Activated CD4-positive, alpha-beta T cell treated with anti-CD3 and anti-CD28 coated beads, Interleukin-2, amount 10 ng/mL, durations not matched to agents 24 days and 14 days (primary cell): Measurements from ENCODE around the gene TET3. TPM values are rescaled to one million over a fixed set of nuclear protein-coding genes. Genes with fewer than 3 reads are reported as not detected.

Experiments used
- DNase-seq: peaks from one replicate; pipeline ENCODE4 v3.0.0; 2022
- H3K27ac Mint-ChIP-seq: one replicate; pipeline ENCODE4 v1.8.0; 2022; ENCODE audit warnings: mild to moderate bottlenecking, mixed read lengths
- H3K27me3 Mint-ChIP-seq: one replicate; pipeline ENCODE4 v1.8.0; 2022; ENCODE audit warnings: mixed read lengths
- H3K36me3 Mint-ChIP-seq: one replicate; pipeline ENCODE4 v1.8.0; 2022; ENCODE audit warnings: low read depth, mild to moderate bottlenecking, mixed read lengths
- H3K4me1 Mint-ChIP-seq: one replicate; pipeline ENCODE4 v1.8.0; 2021; ENCODE audit warnings: mixed read lengths
- H3K4me3 Mint-ChIP-seq: one replicate; pipeline ENCODE4 v1.8.0; 2022; ENCODE audit warnings: mild to moderate bottlenecking, moderate library complexity, mixed read lengths
- H3K9me3 Mint-ChIP-seq: one replicate; pipeline ENCODE4 v1.8.0; 2021; ENCODE audit warnings: mixed read lengths
- intact Hi-C: fragments of 100-400 bp; cut with micrococcal nuclease; formaldehyde crosslinking; loops from one replicate; pipeline ENCODE4 v1.15.1; 2023
- total RNA-seq: library from RNA; stranded (reverse); gene quantifications from 2 replicates; pipeline ENCODE4 v1.2.3, GENCODE V29; 2022

Gene TET3
- total RNA-seq, 1 donor from 2014 or later: 22.0 TPM

- no peak for DNase-seq
- Mint-ChIP-seq H3K27me3 (no peaks in the 10 kb centered on the region), H3K27ac (peak overlapping the region; percentile 45), H3K36me3 (peaks cover 72% of the 10 kb centered on the region), H3K9me3 (no peaks in the 10 kb centered on the region), H3K4me1 (peaks cover 58% of the 10 kb centered on the region), H3K4me3 (peak overlapping the region; percentile 3)
- intact Hi-C loops: no loop called here
Observed at GRCh38 chr2:73952499-73953446, 31.9 kb upstream of the TET3 start.

DNA sequence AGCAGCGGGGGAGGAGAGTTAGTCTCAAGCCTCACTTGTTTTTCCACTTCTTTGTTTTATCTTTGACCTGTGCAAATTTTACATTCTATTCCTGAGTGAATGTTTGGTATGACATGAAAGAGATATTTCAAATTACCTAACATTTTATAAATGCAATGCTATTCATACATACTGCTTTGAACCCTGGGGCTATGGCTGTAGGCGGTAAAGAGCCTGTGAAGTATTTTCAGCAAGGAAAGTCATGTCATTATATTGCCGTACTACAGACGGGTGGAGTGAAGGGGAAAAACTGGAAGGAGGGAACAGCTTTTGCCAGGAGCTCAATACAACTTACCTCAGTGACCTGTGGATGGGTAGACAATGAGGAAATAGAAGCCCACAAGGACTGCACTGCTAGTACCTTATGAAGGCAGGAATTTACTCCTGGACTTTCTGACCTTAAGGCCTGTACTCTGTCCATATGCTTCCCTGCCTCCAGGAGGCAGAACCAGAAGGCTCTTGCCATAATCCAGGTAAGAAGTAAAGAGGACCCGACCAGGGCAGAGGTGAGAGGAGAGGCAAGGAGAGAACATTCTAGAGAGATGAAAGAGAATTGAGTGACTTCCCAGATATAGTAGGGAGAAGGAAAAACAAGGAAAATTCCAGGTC lies 28.4 kb upstream of the TET3 start:
- no peak for DNase-seq
- no peaks in the 10 kb centered on the region for H3K27me3 Mint-ChIP-seq
- no peak overlapping the region for H3K4me3 Mint-ChIP-seq
- peaks cover 72% of the 10 kb centered on the region for H3K36me3 Mint-ChIP-seq
- H3K9me3 Mint-ChIP-seq: no peaks in the 10 kb centered on the region
- H3K4me1 Mint-ChIP-seq: peaks cover 29% of the 10 kb centered on the region
- intact Hi-C loops: no loop called here
- H3K27ac Mint-ChIP-seq: no peak overlapping the region

- H3K27me3 Mint-ChIP-seq: no peaks in the 10 kb centered on the region
- intact Hi-C loops: no loop called here
- H3K4me1 Mint-ChIP-seq: peaks cover 31% of the 10 kb centered on the region
- H3K4me3 Mint-ChIP-seq: no peak overlapping the region
- H3K36me3 Mint-ChIP-seq: peaks cover 45% of the 10 kb centered on the region
- no peak overlapping the region for H3K27ac Mint-ChIP-seq
- DNase-seq: no peak
- no peaks in the 10 kb centered on the region for H3K9me3 Mint-ChIP-seq
Observed at GRCh38 chr2:73961274-73961673, 23.4 kb upstream of the TET3 start.

- Mint-ChIP-seq H3K36me3 (peaks cover 38% of the 10 kb centered on the region), H3K27me3 (no peaks in the 10 kb centered on the region), H3K4me3 (no peak overlapping the region), H3K27ac (no peak overlapping the region), H3K9me3 (no peaks in the 10 kb centered on the region), H3K4me1 (peaks cover 33% of the 10 kb centered on the region)
- intact Hi-C loops: no loop called here
- DNase-seq: no peak
Observed at GRCh38 chr2:73961823-73962615, 22.7 kb upstream of the TET3 start.

DNA sequence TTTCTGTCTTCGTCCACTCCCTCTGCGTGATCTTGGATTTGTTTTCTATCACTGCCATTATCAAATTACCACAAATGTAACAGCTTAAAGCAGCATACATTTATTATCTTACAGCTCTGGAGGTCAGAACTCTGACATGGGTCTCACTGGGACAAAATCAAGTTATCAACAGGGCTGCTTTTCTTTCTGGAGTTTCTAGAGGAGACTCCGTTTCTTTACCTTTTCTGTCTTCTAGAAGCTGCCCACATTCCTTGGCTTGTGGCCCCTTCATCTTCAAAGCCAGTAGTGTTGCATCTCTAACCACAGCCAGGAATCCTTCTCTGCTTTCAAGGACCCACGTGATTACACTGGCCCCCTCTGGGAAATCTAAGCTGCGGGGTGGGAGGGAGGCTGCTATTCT lies 21.9 kb upstream of the TET3 start:
- H3K4me1 Mint-ChIP-seq: peaks cover 31% of the 10 kb centered on the region
- no peak for DNase-seq
- no peak overlapping the region for H3K4me3 Mint-ChIP-seq
- H3K27me3 Mint-ChIP-seq: no peaks in the 10 kb centered on the region
- intact Hi-C loops: loop anchor here (1.0 kb wide), 3 partner anchors 9 to 18 kb away; no protein-coding TSS in a partner anchor
- H3K9me3 Mint-ChIP-seq: no peaks in the 10 kb centered on the region
- peaks cover 32% of the 10 kb centered on the region for H3K36me3 Mint-ChIP-seq
- no peak overlapping the region for H3K27ac Mint-ChIP-seq

- Mint-ChIP-seq H3K9me3 (no peaks in the 10 kb centered on the region), H3K4me1 (peaks cover 32% of the 10 kb centered on the region), H3K4me3 (peak overlapping the region; percentile 44), H3K27ac (peak overlapping the region; percentile 86), H3K27me3 (no peaks in the 10 kb centered on the region), H3K36me3 (peaks cover 24% of the 10 kb centered on the region)
- intact Hi-C loops: loop anchor here (1.0 kb wide), 3 partner anchors 8 to 19 kb away; no protein-coding TSS in a partner anchor
- peak; percentile 70 for DNase-seq
Observed at GRCh38 chr2:73963385-73964120, 21.2 kb upstream of the TET3 start.

GRCh38 chr2:73964223-73964622 lies 20.5 kb upstream of the TET3 start:
- Mint-ChIP-seq H3K36me3 (peaks cover 18% of the 10 kb centered on the region), H3K9me3 (no peaks in the 10 kb centered on the region), H3K4me3 (peak overlapping the region; percentile 44), H3K4me1 (peaks cover 35% of the 10 kb centered on the region), H3K27ac (peak overlapping the region; percentile 86), H3K27me3 (no peaks in the 10 kb centered on the region)
- intact Hi-C loops: no loop called here
- no peak for DNase-seq

- no peak overlapping the region for H3K4me3 Mint-ChIP-seq
- H3K4me1 Mint-ChIP-seq: peaks cover 42% of the 10 kb centered on the region
- no peaks in the 10 kb centered on the region for H3K27me3 Mint-ChIP-seq
- H3K9me3 Mint-ChIP-seq: no peaks in the 10 kb centered on the region
- peaks cover 11% of the 10 kb centered on the region for H3K36me3 Mint-ChIP-seq
- intact Hi-C loops: no loop called here
- DNase-seq: no peak
- H3K27ac Mint-ChIP-seq: no peak overlapping the region
Observed at GRCh38 chr2:73965053-73965452, 19.7 kb upstream of the TET3 start.

DNA sequence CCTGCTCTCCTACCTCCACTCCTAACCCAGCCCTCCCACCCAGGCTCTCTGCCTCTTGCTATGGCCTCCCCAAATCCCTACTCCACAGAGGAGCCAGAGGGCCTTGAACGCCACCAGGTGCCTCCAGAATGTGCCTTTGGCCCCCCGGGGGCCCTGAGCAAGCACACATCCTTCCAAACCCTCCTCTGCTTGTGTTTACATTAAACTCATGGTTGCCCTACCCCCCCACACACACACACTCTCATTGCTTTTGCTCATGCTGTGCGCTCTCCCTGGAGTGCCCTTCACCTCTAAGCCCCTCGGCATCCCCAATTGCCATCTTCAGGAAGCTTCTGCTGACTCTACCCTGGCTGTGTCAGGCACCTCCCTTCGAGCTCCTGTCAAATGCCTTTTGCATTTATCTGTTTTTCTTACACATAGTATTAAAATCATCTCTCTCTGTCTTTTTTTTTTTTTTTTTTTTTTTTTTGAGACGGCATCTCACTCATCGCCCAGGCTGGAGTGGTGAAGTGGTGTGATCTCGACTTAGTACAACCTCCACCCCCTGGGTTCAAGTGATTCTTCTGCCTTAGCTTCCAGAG lies 16.3 kb upstream of the TET3 start:
- no peak for DNase-seq
- Mint-ChIP-seq H3K9me3 (no peaks in the 10 kb centered on the region), H3K27me3 (no peaks in the 10 kb centered on the region), H3K36me3 (peaks cover 2% of the 10 kb centered on the region), H3K27ac (no peak overlapping the region), H3K4me3 (no peak overlapping the region), H3K4me1 (peaks cover 57% of the 10 kb centered on the region)
- intact Hi-C loops: no loop called here

DNA sequence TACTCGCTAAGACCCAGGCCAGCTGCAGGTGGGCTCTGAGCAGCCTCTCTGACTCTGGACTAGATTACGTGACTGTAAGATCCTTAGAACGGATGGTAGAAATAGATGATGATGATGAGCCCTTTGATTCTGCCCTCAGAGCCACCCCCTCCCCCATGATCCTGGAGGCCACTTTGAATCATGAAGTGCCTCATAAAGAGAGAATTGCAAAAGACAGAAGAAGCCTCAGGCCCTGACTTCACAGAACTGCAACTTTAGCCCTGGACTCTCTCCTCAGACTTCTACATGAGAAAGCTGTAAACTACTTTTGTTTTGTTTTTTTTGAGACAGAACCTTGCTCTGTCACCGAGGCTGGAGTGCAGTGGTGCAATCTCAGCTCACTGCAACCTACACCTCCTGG lies 15.4 kb upstream of the TET3 start:
- no peaks in the 10 kb centered on the region for H3K27me3 Mint-ChIP-seq
- H3K27ac Mint-ChIP-seq: no peak overlapping the region
- no peak overlapping the region for H3K4me3 Mint-ChIP-seq
- intact Hi-C loops: no loop called here
- peaks cover 2% of the 10 kb centered on the region for H3K36me3 Mint-ChIP-seq
- H3K4me1 Mint-ChIP-seq: peaks cover 48% of the 10 kb centered on the region
- H3K9me3 Mint-ChIP-seq: no peaks in the 10 kb centered on the region
- no peak for DNase-seq

DNA sequence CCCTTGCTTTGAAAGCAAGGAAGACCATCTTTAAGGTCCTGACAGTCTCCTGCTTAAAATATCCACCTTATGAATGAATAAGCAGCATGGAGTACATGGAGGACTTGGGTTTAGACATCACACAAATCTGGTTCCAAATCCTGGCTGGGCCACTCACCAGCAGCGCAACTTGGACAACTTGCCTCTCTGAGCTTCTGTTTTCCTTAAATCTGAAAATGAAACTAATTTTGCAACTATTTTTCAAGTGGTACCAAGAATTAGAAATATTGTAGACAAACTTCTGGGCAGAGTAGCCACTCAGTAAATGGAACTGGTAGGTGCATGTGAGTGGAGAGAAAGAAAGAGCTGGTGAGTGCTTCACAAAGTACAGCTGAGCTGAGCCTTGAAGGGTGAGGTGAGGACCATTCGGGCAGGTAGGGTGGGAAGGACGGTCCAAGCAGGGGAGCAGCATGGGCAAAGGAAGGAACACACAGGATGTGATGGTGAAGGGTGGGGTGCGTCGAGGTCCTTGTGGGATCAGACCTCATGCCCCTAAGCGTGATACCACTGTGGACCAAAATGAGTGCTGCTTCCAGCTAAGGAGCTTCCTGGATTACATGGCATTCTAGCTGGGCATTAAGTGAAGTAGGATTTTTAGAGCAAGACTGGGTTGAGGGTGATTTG lies 14.4 kb upstream of the TET3 start:
- peaks cover 43% of the 10 kb centered on the region for H3K4me1 Mint-ChIP-seq
- intact Hi-C loops: no loop called here
- peak overlapping the region; percentile 75 for H3K4me3 Mint-ChIP-seq
- H3K27ac Mint-ChIP-seq: peak overlapping the region; percentile 91
- no peak for DNase-seq
- no peaks in the 10 kb centered on the region for H3K9me3 Mint-ChIP-seq
- no peaks in the 10 kb centered on the region for H3K27me3 Mint-ChIP-seq
- H3K36me3 Mint-ChIP-seq: peaks cover 2% of the 10 kb centered on the region

DNA sequence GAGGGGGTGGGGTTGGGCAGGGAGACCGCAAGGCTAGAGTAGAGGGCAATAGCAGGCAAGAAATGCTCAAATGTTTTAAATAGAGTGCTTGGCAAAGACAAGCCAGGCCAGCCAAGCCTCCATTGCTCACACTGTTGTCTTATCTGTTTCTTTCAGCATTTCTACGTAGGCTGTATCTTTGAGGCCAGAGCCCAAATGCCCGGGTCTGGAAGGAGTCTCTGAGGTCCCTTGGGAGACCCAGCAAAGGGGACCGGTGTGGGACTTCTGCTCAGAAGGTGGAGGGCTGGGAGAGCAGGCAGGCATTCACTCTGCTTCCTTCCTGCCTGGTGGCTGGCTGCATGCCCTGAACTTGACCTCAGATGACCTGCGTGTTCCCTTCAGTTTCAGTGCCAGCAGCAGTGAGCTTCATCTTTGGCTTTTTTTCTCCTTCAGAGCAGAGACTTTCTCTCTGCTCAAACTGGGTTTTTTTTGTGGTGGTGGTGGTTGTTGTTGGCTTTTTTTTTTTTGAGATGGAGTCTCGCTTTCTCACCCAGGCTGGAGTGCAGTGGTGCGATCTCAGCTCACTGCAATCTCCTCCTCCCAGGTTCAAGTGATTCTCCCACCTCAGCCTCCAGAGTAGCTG lies 13.7 kb upstream of the TET3 start:
- intact Hi-C loops: loop anchor here (1.0 kb wide), 2 partner anchors 8 kb away; no protein-coding TSS in a partner anchor
- peak; percentile 86 for DNase-seq
- H3K27me3 Mint-ChIP-seq: no peaks in the 10 kb centered on the region
- H3K4me1 Mint-ChIP-seq: peaks cover 49% of the 10 kb centered on the region
- H3K4me3 Mint-ChIP-seq: peak overlapping the region; percentile 75
- H3K36me3 Mint-ChIP-seq: peaks cover 2% of the 10 kb centered on the region
- H3K27ac Mint-ChIP-seq: peak overlapping the region; percentile 91
- no peaks in the 10 kb centered on the region for H3K9me3 Mint-ChIP-seq
